Natural killer cell treated with Interleukin-12 subunit alpha and Interleukin-12 subunit beta and Interleukin-15 and Interleukin-18, amount 100 ng/mL, for 72 hours (primary cell): ENCODE measurements around the gene MCCC1. TPM values are rescaled to one million over a fixed set of nuclear protein-coding genes. Genes with fewer than 3 reads are reported as not detected.

ENCODE experiments used
- ATAC-seq, 2 donors: fragments of 150-1000 bp; cut with Tn5 transposase in 1 of 2; sonication (Bioruptor Pico), chemical (Tn5 transposase) in 1 of 2; 2 replicates each; pipeline ENCODE4 v1.10.0; 2021
- DNase-seq: peaks from one replicate; pipeline ENCODE4 v3.0.0; 2022; ENCODE audit warnings: low spot score
- H3K27ac Mint-ChIP-seq, 2 donors: 1 replicate in 1 of 2; 2 replicates in 1 of 2; pipeline ENCODE4 v1.8.0; 2022; ENCODE audit warnings: mixed read lengths in 2 of 2, mild to moderate bottlenecking in 1 of 2, moderate library complexity in 1 of 2
- H3K27me3 Mint-ChIP-seq, 2 donors: 1 replicate in 1 of 2; 2 replicates in 1 of 2; pipeline ENCODE4 v1.8.0; 2022; ENCODE audit warnings: mixed read lengths in 2 of 2
- H3K36me3 Mint-ChIP-seq: one replicate; pipeline ENCODE4 v1.8.0; 2022; ENCODE audit warnings: mixed read lengths
- H3K4me1 Mint-ChIP-seq, 2 donors: 1 replicate in 1 of 2; 2 replicates in 1 of 2; pipeline ENCODE4 v1.8.0; 2022; ENCODE audit warnings: low read depth in 2 of 2, mixed read lengths in 2 of 2, mild to moderate bottlenecking in 1 of 2
- H3K4me3 Mint-ChIP-seq: one replicate; pipeline ENCODE4 v1.8.0; 2022; ENCODE audit warnings: mixed read lengths
- H3K9me3 Mint-ChIP-seq: 2 replicates; pipeline ENCODE4 v1.8.0; 2022; ENCODE audit warnings: mixed read lengths
- total RNA-seq, 2 donors: library from RNA; stranded (reverse); gene quantifications; one replicate each; pipeline ENCODE4 v1.2.3, GENCODE V29; 2022

Gene MCCC1
- 10 to 100 TPM; 31.5 to 34.0 TPM for total RNA-seq

GRCh38 chr3:183099026-183099837, at the start of gene MCCC1:
MCCC1 (minus strand) TSS chr3:183099496; CDS start chr3:183099440, 56 bp downstream.
- DNase-seq (peak; percentile 98), ATAC-seq (peak; percentile 100)
- Mint-ChIP-seq H3K27me3 (peaks cover 0 to under 1% of the 10 kb centered on the region in 2 donors), H3K9me3 (no peaks in the 10 kb centered on the region), H3K4me1 (peaks cover 24 to 26% of the 10 kb centered on the region in 2 donors), H3K4me3 (peak within 1 kb of the TSS; percentile 90), H3K27ac (peak within 1 kb of the TSS; percentile 86 to 99), H3K36me3 (no peaks in the 10 kb centered on the region)

GRCh38 chr3:183148056-183148455, 48.8 kb upstream of the MCCC1 start:
- H3K4me1 Mint-ChIP-seq, result no peaks in the 10 kb centered on the region
- peaks cover 20 to 25% of the 10 kb centered on the region in 2 donors for H3K27me3 Mint-ChIP-seq
- no peak for ATAC-seq
- H3K4me3 Mint-ChIP-seq, result no peak overlapping the region
- H3K9me3 Mint-ChIP-seq, result no peaks in the 10 kb centered on the region
- DNase-seq, result no peak
- H3K27ac Mint-ChIP-seq, result no peak overlapping the region
- no peaks in the 10 kb centered on the region for H3K36me3 Mint-ChIP-seq

- Mint-ChIP-seq H3K4me1 (no peaks in the 10 kb centered on the region), H3K9me3 (no peaks in the 10 kb centered on the region)
Measured at GRCh38 chr3:183144363-183144762, 45.1 kb upstream of the MCCC1 start.

GRCh38 chr3:183142199-183142598, 42.9 kb upstream of the MCCC1 start:
- DNase-seq (no peak), ATAC-seq (no peak)
- no peak overlapping the region for H3K4me3 Mint-ChIP-seq
- no peaks in the 10 kb centered on the region for H3K9me3 Mint-ChIP-seq
- H3K36me3 Mint-ChIP-seq, result no peaks in the 10 kb centered on the region
- H3K27me3 Mint-ChIP-seq, result peaks cover 8 to 10% of the 10 kb centered on the region in 2 donors
- H3K4me1 Mint-ChIP-seq, result no peaks in the 10 kb centered on the region
- H3K27ac Mint-ChIP-seq, result no peak overlapping the region

More at GRCh38 chr3:183144363-183144762, 45.1 kb upstream of the MCCC1 start:
- H3K36me3 Mint-ChIP-seq, result no peaks in the 10 kb centered on the region
- H3K27ac Mint-ChIP-seq, result no peak overlapping the region
- DNase-seq (no peak), ATAC-seq (no peak)
- H3K4me3 Mint-ChIP-seq, result no peak overlapping the region
- peaks cover 19 to 25% of the 10 kb centered on the region in 2 donors for H3K27me3 Mint-ChIP-seq

GRCh38 chr3:183134844-183135243, 35.5 kb upstream of the MCCC1 start:
- Mint-ChIP-seq H3K9me3 (no peaks in the 10 kb centered on the region), H3K36me3 (no peaks in the 10 kb centered on the region), H3K27me3 (peaks cover 7 to 31% of the 10 kb centered on the region in 2 donors), H3K4me3 (no peak overlapping the region), H3K4me1 (no peaks in the 10 kb centered on the region), H3K27ac (no peak overlapping the region)
- no peak for ATAC-seq
- DNase-seq, result no peak

- H3K4me3 Mint-ChIP-seq, result no peak overlapping the region
- ATAC-seq (no peak), DNase-seq (no peak)
- H3K4me1 Mint-ChIP-seq, result no peaks in the 10 kb centered on the region
- H3K27ac Mint-ChIP-seq, result no peak overlapping the region
- peaks cover 7 to 31% of the 10 kb centered on the region in 2 donors for H3K27me3 Mint-ChIP-seq
- H3K9me3 Mint-ChIP-seq, result peaks cover 6% of the 10 kb centered on the region
- H3K36me3 Mint-ChIP-seq, result peaks cover 11% of the 10 kb centered on the region
Measured at GRCh38 chr3:183132409-183132808, 33.1 kb upstream of the MCCC1 start.

GRCh38 chr3:183131735-183132134, 32.4 kb upstream of the MCCC1 start:
- H3K36me3 Mint-ChIP-seq, result peaks cover 11% of the 10 kb centered on the region
- H3K27me3 Mint-ChIP-seq, result peaks cover 7 to 31% of the 10 kb centered on the region in 2 donors
- no peak overlapping the region for H3K27ac Mint-ChIP-seq
- DNase-seq, result no peak
- no peak for ATAC-seq
- H3K4me1 Mint-ChIP-seq, result no peaks in the 10 kb centered on the region
- no peak overlapping the region for H3K4me3 Mint-ChIP-seq
- H3K9me3 Mint-ChIP-seq, result peaks cover 6% of the 10 kb centered on the region

DNA sequence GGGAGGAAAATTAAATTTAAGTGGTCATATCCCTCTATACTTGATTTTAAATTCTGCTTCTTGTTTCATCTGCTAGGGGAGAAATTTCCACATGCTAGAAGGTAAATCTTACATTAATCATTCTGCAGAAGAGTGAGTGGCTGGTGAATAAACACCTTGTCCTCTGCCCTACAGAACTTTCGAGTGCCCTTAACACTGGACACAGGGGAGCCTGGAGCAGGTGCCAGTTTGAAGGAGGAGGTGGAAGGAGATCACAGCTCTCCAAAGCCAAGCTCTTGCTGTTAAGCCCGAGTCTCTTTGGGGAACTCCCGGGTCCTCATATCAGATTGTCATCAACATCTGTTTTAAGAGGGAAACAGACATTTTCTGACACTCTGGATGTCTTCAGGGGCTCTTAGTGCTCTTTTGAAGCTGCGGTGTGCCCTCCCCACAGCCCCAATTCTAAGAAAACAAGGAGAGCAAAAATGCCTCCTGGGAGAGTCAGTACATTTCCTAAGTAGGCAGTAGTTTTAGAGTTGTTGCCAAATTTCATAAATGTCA, 32.0 kb upstream of the MCCC1 start:
- H3K27ac Mint-ChIP-seq, result no peak overlapping the region
- peaks cover 11% of the 10 kb centered on the region for H3K36me3 Mint-ChIP-seq
- H3K9me3 Mint-ChIP-seq, result peaks cover 6% of the 10 kb centered on the region
- DNase-seq (no peak), ATAC-seq (no peak)
- H3K4me1 Mint-ChIP-seq, result no peaks in the 10 kb centered on the region
- no peak overlapping the region for H3K4me3 Mint-ChIP-seq
- peaks cover 7 to 31% of the 10 kb centered on the region in 2 donors for H3K27me3 Mint-ChIP-seq

- H3K27ac Mint-ChIP-seq, result no peak overlapping the region
- H3K27me3 Mint-ChIP-seq, result peaks cover 7 to 21% of the 10 kb centered on the region in 2 donors
- ATAC-seq (no peak), DNase-seq (no peak)
- H3K9me3 Mint-ChIP-seq, result peaks cover 6% of the 10 kb centered on the region
- H3K36me3 Mint-ChIP-seq, result peaks cover 11% of the 10 kb centered on the region
- no peaks in the 10 kb centered on the region for H3K4me1 Mint-ChIP-seq
- H3K4me3 Mint-ChIP-seq, result no peak overlapping the region
Measured at GRCh38 chr3:183129243-183129642, 29.9 kb upstream of the MCCC1 start.

- H3K36me3 Mint-ChIP-seq, result peaks cover 11% of the 10 kb centered on the region
- no peaks in the 10 kb centered on the region for H3K4me1 Mint-ChIP-seq
- ATAC-seq (no peak), DNase-seq (no peak)
- H3K4me3 Mint-ChIP-seq, result no peak overlapping the region
- peaks cover 3 to 16% of the 10 kb centered on the region in 2 donors for H3K27me3 Mint-ChIP-seq
- no peak overlapping the region for H3K27ac Mint-ChIP-seq
- peaks cover 6% of the 10 kb centered on the region for H3K9me3 Mint-ChIP-seq
Measured at GRCh38 chr3:183128709-183129108, 29.4 kb upstream of the MCCC1 start.

DNA sequence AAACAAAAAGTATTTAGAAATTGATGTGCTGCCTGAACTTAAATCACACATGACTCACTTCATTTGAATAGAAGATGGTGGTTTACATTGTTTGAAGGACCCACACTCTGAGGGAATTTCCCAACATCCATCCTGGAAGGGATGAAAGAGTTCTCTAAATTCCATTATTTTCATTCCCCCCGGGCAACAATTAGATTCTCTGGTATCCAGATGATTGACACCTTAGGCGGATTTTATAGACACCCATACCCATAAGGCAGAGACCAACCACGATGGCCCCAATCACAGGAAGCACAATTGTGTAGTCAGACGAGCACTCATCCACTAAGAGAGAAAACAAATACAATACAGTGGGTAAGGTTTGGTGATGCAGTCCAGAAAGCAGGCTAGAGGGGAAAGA, 24.6 kb upstream of the MCCC1 start:
- no peaks in the 10 kb centered on the region for H3K4me1 Mint-ChIP-seq
- no peaks in the 10 kb centered on the region for H3K9me3 Mint-ChIP-seq
- ATAC-seq (no peak), DNase-seq (no peak)
- H3K27ac Mint-ChIP-seq, result no peak overlapping the region
- H3K4me3 Mint-ChIP-seq, result no peak overlapping the region
- H3K36me3 Mint-ChIP-seq, result peaks cover 2% of the 10 kb centered on the region
- peaks cover 0 to 2% of the 10 kb centered on the region in 2 donors for H3K27me3 Mint-ChIP-seq

DNA sequence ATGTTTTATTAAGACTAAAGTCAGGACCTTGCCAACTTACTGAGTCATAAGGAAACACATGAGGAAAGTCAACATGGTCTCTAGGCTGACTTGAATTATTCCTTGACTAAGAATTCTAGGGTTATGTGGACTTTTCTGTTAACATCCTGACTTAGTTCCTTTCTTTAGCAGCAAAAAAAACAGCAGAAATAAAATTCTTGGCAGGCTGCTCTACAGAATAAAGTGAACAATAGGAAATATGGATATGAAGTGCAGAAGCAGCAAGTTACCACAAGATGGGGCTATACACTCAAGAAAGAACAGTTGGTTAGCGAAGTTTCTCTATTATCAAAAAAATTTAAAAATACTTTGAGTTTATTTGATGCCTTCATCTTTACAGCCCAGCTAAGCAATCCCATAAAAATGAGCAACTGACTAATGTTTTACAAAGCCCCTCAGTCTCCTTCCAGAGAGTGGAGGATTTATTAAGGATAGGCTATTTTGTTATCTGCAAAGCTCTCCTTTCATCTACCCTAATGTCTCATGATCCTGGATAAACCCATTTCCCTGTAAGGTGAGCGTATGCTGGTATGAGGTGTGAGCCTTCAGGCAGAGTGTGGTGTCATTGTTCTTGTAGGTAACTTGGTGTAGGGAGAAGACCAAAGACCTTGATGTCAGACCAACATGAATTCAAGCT, 23.1 kb upstream of the MCCC1 start:
- H3K36me3 Mint-ChIP-seq, result no peaks in the 10 kb centered on the region
- H3K9me3 Mint-ChIP-seq, result no peaks in the 10 kb centered on the region

DNA sequence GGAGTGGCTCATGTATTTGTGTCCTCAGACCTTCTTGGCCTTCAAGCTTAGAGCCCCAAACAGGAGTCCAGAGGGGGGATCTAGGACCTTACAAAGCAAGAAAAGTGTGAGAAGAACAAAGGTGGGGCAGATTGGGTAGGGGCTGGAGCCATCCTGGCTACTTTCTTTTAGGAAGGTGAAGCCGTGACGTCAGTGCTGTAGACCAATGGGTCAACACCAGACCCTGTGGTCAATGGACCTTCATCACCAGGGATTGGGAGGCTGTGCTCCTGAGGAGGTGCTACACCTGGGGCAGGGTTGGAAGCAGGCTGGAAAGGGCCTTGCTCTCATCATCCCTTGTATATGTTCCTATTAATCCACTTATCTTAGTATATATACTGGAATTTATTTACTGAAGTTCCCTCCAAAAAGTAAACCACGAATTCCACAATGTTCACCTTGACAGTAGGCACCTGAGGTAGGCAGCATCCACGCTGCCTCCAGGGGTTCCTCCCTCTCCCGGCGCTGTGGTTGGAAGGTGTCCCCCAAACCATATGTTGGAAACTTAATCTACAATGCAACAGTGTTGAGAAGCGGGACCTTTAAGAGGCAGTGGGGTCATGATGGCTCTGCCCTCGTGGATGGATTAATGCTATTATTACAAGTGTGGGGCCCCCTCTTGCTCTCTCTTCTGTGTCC, 21.4 kb upstream of the MCCC1 start:
- no peak overlapping the region for H3K4me3 Mint-ChIP-seq
- H3K9me3 Mint-ChIP-seq, result no peaks in the 10 kb centered on the region
- H3K27me3 Mint-ChIP-seq, result peaks cover 7 to 8% of the 10 kb centered on the region in 2 donors

More for the DNA sequence above, 23.1 kb upstream of the MCCC1 start:
- no peak for ATAC-seq
- Mint-ChIP-seq H3K27ac (no peak overlapping the region), H3K4me1 (no peaks in the 10 kb centered on the region), H3K4me3 (no peak overlapping the region), H3K27me3 (peaks cover 3 to 5% of the 10 kb centered on the region in 2 donors)
- no peak for DNase-seq

More for the DNA sequence above, 21.4 kb upstream of the MCCC1 start:
- DNase-seq, result no peak
- no peak for ATAC-seq
- Mint-ChIP-seq H3K36me3 (no peaks in the 10 kb centered on the region), H3K4me1 (peaks cover 0 to 4% of the 10 kb centered on the region in 2 donors), H3K27ac (no peak overlapping the region)
